GM21737 (cell line): ENCODE data around the gene C21orf91.

Experiments
- ATAC-seq: cut with Tn5 transposase; IDR thresholded peaks from one replicate; pipeline ENCODE4 v1.9.1; 2021; ENCODE audit warnings: mild to moderate bottlenecking, moderate library complexity; ENCODE audit not compliant: unreplicated experiment

C21orf91 gene

DNA sequence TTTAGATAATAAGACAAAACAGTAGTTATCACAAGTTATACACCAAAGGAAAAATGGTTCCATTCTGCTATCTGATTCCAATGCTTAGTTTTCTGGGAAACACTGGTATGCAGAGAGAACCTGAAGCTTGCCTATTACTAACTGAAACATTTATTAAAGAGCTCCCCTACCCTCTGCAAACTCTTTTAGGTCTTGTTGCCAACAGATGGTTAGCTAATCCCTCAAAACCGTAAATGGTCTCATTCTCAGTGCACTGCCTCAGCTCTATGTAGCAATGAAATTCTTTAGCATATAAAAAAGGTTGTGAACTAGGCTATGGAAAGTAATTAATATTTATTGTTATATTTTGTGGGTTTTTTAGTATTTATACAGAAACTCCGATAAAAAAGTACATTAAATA is 20.4 kb downstream of the C21orf91 start:
- ATAC-seq, result no peak

DNA sequence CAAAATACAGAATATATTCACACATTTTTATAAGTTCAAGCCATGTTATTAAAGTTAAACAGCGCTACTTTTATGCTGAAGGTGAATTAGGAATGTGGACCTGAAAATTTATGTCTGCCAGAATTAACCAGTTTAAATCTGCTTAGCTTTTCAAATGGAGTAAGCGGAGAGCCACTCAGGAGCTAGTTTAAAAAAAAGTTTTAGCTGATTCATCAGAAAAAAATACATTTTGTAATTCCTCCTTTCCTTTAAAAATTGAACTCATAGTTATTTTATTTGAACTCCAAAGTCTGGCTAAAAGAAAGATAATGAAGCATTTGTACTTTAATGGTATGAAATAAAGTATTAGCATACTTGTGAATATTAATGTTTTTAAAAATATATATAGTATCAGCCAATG is 21.2 kb downstream of the C21orf91 start:
- no peak for ATAC-seq

DNA sequence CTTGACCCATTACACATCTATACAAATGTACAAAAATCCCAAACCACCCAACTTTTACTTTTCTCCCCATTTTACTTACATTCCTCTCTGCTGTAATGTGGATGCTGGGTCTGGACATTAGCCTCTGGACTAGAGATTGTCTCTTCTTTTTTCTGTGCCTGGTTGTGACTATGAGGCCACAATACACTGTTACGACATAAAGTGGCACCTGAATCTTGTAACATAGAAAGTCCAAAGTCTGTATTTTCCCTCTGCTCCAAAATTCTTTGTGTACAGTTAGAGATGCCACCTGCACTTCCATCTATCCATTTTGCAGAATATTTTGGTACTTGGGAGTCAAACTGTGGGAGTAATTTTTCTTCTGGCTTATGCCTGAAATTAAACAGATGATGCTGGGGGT is 22.7 kb downstream of the C21orf91 start:
- ATAC-seq, result no peak

DNA sequence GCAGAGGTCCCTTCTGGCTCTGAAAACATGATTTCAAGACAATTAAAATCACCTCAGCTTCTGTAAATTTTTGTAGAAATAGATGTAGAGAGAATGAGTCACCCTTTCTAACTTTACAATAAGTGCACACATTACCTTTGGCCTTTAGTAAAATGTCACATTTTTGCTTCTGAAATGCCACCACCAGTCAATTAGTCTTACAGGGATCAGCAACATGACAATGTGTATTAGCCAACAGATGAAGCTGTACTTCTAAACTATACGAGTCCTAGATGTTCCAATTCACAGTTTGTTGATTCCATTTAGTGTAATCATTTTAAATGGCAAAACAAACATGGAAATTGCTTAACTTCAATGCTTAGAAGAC is 23.1 kb downstream of the C21orf91 start:
- ATAC-seq, result no peak

DNA sequence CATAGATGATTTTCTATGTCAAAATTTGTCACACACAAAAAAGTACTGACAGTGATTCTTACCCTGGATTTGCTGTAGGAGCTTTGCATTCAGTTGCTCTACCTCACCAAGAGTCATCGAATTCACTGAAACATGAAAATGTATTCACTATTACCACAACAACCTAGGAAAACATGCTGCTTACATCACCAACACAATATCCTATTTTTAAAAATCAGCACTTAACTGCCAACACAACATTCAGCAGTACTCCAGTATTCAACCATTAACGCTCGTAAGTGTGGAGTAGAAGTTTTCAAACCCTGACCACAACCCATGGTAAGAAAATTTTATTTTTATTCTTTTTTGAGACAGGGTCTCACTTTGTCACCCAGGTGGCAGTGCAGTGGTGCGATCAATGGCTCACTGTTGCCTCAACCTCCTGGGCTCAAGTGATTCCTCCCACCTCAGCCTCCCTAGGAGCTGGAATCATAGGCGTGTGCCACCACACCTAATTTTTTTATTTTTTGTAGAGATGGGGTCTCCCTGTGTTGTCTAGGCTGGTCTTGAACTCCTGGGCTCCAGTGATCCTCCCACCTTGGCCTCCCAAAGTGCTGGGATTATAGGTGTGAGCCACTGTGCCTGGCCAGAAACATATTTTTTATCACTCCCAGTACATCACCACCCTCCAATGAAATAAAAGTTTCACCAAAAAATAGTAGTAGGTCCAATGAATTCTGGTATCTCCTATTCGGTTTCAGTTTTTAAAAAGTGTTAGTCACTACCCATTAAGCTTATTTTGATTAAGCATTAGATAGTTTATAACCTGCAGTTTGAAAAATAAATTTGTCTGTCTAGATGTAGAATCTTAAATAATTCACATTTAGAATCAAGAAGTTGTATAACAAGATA is 23.8 kb downstream of the C21orf91 start:
- ATAC-seq, result no peak

DNA sequence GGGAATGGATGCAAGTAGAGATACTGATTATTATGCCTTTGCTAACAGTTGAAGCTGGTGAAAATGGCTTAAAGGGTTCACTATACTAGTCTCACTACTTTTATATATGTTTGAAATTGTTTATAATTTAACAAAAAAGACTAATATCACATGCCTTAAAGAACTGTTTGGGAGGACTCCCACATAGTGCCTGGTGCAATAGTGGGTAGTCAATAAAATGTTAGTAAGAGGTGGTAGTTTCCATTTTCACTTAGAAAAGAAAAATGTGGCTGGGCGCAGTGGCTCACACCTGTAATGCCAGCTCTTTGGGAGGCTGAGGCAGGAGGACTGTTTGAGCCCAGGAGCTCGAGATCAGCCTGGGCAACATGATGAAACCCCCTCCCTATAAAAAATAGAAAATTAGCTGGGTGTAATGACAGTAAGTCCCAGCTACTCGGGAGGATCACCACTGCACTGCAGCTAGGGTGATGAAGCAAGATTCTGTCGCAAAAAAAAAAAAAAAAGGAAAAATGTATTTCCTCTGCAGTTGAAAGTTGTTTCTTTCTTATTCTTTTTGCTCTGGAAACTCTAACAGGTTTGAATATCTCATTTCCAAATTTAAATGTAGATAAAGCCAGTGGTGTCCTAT is 24.5 kb downstream of the C21orf91 start:
- no peak for ATAC-seq

DNA sequence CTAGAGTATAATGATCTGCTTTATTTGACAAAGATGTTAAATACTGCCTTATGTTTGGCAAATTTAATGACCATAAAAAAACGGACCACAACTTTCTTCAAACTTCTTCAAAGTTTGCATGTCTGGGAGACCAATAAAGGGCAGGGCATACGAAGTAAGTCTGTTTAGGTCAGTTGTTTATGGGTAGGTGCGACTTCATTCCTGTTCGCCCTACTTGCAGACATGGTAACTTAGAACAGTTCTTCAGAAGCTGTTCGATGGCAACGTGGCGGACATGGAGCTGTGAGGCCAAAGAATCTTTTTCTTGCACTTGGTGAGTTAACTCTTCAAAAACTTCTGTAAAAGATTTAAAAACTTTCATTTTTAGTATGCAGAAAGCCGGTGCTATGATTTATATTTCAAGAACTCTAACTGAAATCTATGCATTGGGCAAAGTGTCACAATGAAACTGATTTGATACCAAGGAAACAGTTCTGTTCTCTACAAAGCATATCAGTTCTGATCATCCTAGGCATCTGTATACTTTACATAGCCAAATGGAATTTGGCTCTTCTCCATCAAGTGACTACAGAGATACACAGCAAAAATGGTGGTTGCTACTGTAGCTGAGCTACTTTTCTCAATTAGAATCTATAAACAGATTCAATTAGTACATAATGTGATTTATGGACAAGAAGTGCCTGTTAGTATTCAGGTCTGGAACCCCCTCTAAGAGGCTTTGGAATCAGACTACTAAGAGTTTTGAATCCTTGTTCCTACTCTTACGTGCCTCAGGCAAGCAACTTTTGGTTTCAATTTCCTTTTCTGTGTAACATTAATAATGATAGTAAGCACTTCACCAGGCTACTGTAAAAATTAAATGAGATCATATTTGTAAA is 25.7 kb downstream of the C21orf91 start:
- peak; percentile 45 for ATAC-seq

DNA sequence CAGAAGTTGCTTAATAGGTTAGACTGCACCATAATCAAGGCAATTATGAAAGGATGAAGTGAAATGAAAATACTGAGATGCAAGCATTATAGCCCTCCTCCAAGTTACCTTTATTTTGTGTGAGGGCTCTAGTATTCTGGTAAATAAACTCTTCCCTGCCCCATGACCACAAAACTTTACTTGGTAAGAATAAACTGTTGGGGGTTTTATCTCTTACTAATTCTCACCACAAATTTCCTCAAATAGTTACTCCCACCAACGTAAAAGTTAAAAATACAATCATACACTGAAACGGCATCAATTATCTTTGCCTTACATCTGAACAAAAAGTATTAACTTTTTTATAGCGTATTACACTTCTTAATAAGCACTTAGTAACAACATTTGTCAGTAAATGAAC is 29.5 kb downstream of the C21orf91 start:
- ATAC-seq, result no peak

DNA sequence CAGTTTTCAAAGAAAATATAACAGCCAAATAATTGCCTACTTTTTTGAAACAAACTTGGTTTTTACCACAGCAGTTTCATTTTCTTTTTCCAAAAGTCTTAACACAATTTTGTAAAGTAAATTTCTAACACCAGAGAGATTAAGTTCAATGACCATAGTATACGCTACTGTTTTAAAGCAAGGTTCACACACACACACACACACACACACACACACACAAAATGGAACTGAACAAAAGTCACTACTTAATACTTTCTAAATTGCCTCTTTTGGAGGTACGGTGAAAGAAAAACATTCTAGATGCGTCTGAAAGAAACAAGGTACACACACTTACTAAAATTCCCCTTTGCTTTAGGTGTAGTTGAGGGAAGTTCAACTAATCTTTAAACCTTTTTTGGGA is 30.1 kb downstream of the C21orf91 start:
- no peak for ATAC-seq

DNA sequence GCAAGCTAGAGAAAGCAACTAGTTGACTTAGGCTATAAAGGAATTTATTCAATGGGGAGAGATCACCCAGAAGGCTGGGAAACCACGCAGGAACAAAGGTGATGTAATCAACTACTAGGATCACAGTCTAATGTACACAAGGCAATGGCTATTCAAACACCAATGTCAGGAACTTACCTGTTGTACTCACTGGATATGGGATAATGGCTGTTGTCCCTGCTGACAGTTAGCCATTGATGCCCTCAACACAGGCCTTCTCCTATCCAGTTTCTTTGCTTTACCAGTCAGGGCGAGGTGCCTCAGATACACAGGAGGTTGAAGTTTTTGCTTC is 32.3 kb downstream of the C21orf91 start:
- ATAC-seq, result no peak

DNA sequence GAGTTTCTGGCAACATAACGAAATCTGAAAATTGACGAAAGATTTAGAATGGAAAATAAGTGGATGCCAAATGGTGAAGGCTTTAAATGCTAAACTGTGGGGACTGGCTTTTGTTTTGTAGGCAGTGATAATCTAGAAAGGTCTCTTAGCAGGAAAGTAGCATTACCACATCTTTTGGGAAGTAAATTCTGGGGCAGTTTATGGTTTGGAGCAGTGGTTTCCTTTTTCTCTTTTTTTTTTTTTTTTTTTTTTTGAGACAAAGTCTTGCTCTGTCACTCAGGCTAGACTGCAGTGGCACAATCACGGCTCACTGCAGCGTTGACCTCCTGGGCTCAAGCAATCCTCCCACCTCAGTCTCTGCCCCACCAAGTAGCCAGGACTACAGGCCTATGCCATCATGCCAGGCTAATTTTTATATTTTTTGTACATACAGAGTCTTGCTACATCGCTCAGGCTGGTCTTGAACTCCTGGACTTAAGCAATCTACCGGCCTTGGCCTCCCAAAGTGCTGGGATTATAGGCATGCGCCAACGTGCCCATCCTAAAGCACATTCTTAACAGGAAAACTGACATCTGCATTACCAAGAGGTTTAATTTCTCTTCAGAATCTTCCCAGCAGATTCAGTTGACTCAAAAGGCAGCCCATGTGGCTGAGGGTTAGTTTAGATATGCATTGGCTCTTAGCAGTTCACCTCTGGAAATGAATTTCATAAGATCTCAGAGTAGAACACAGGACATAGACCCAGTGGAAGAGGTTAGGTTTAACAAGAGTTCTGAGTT is 32.9 kb downstream of the C21orf91 start:
- ATAC-seq, result no peak

DNA sequence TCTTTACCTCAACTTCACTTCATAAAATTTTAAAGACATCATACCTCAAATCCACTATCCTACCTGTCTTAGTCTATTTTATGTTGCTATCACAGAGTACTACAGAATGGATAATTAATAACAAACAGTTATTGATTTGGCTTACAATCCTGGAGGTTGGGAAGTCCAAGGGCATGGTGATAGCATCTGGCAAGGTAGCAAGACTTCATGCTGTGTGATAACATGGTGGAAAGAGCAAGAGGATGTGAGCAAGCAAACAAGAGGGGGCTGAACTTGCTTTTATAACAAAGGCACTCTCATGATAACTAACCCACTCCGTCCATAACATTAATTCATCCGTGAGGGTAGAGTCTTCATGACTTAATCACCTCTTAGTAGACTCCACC is 33.8 kb downstream of the C21orf91 start:
- no peak for ATAC-seq

DNA sequence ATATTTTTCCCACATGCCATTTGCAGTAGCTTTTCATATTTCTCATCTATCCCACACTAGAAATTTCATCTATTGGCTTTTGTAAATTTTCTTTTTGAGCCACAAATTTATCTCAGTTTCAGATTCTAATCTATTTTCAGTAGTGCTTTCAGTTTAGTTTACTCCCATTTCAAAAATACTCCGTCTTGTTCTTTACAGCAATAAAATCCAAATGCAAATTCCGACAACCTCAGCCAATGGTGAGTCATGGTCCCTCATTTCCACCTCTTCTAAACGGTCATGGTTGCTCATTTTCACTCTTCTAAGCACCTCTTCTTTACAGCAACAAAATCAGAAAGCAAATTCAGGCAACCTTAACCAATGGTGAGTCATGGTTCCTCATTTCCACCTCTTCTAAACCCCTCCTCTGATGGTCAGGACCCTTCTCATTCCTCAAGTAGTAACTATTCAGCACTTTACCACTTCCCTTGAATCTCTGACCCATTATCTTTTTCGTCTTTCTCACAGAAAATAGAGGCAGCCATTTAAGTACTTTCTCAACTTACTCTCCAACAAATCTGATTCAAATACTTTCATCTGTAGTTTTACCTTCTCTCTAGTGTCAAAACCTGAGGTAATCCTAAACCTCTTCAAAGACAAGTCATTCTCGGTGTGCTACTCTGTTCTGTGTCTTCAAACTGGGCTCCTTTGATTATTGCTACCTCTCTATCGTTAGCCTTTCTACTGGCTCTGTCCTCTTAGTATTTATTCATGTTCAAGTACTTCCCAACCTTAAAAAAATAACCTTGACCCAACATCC is 34.4 kb downstream of the C21orf91 start:
- peak; percentile 47 for ATAC-seq

DNA sequence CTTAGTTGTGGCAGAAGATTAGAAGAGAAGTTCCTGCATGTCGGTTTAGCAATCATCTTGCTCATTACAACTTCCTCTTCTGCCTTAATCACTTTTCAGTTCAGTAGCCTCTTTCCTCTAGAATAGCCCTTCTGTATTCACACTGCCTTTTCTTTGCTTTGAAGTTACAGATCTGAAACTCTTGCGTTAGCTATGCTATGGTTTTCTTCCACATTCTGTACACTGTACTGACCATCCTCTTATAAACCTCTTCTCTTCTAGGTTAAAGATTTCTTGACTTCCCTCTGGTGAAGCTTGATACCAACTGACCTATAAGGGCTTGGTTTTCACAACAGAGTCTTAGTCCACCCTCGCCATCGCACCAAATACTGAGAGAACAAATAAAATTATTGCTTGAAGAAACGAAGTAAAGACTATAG is 35.0 kb downstream of the C21orf91 start:
- ATAC-seq, result peak; percentile 53

DNA sequence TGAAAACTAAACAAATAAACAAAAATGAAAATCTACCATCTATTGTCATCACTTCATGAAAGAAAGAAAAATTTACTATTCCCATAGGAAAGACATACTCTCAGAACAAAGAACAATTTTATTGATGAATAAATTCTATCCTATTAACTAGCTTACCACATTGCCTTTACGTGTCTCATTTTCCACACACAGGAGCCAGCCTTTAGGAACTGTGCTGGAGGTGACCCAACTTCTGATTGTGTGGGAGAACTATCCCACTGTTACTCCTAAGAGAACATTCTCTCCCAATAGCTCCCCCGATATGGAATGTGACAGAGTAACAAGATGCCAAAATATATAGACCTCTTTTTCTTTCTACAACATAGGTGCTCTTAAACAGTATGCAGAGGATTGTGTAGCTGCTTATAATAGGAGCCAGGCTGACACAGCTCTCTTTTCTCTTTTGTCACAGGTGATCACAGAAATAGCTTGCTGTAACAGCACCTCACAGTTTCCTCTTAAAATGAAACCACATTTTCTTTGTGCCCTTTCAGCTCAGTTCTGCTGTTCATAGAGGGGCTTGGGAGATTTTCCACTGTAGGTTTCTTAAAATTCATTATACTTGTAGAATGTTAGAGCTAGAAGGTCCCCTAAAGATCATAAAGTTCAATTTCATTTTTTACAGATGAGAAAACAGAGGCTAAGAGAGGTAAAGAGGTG is 35.5 kb downstream of the C21orf91 start:
- peak; percentile 32 for ATAC-seq

DNA sequence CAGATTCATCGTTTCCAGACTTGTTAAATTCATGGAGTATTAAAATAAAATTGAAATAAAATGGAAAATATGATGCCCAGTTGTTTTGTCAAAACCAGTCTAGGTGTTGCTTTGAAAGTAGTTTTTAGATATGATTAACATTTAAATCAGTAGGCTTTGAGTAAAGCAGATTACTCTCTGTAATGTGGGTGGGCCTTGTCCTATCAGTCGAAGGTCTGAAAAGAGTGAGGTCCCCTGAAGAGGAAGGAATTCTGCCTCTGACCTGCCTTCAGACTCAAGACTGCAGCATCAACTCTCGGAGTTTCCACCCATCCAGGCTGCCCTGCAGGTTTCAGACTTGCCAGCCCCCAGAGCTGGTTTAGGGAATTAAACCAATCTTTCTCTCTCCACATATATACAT is 36.2 kb downstream of the C21orf91 start:
- ATAC-seq, result no peak

DNA sequence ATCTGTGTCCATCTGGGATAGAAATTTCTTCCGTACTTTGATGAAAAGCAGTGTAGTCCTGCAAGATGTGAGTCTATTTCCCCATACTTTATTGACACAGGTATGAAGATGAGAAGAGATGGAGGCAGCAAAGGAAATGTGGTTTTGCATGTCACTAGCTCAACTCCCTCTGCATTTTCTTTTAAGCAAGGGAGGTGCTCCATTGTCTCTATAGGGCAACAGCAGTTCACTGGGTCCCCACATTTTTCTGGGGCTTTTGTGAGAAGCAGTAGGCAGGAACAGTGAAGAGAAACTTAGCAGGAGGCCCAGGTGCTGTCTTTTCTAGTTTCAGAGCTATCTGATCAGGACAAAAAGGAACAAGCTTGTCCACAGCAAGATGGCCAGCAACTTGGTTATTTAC is 37.1 kb downstream of the C21orf91 start:
- ATAC-seq, result no peak

DNA sequence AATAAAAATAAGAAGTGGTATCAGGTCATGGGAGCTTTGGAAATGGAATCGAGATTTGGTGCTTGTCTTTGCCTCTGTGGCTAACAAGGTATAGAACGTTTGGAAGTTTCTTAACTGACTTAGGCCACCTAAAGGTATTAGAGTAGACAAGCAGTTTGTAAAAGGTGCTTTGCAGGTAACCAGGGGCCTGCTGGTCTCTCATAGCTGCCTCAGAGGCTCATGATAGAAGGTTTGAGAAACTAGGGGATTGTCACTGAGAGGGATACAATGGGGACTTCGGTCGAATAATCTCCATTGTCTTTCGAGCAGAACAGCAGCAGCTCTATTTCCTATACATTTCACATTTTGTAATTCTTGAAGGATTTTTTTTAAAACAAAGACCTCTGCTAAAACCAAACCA is 37.6 kb downstream of the C21orf91 start:
- ATAC-seq, result no peak

DNA sequence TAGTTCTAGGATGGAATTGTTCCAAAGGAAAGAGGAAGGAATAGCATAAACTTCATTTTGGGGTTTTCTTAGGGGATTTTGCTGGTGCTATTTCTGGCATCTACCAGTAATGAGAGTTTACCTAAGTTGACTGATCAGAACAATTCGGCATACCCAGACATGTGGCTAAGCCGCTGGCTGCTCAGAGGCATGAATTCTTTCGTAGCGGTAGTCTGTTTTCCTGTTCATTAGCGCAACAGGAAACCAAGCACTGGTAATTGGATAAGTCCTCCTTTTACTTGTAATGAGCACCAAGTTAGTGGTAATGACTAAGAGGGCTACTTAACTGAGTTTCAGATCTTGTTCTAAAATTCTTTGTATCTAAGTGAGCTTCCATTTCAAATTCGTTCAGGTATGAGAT is 38.6 kb downstream of the C21orf91 start:
- ATAC-seq, result peak; percentile 41

DNA sequence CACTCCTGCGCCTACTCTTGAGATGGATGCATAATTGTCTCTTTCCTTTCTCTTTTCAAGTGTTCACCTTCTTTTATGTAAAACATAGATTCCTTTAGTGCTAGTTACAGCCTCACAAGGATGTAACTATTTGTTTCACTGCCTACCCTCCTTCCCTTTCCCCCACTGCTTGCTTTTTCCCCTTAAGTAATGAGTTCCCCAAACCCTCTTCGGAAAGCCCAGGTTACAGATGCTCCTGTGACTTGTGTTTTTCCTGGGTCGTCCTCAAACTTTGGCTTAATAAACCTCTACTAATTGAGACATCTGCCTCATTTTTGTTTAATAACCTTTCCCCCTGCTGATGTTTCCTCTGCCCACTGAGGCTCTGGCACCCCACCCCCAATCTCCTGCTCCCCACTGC is 39.2 kb downstream of the C21orf91 start:
- no peak for ATAC-seq
